ENCODE measurements around the gene CROCC2. TPM values are rescaled to one million over a fixed set of nuclear protein-coding genes. Genes with fewer than 3 reads are reported as not detected.
A peak's percentile ranks its signal among the peaks of the same experiment; 100 is the strongest.

Gene CROCC2
- total and polyA plus RNA-seq, 2 of the 13 experiments (the other 11 are each of a cell fraction or from before 2014, with no cell fraction given) = not detected

DNA sequence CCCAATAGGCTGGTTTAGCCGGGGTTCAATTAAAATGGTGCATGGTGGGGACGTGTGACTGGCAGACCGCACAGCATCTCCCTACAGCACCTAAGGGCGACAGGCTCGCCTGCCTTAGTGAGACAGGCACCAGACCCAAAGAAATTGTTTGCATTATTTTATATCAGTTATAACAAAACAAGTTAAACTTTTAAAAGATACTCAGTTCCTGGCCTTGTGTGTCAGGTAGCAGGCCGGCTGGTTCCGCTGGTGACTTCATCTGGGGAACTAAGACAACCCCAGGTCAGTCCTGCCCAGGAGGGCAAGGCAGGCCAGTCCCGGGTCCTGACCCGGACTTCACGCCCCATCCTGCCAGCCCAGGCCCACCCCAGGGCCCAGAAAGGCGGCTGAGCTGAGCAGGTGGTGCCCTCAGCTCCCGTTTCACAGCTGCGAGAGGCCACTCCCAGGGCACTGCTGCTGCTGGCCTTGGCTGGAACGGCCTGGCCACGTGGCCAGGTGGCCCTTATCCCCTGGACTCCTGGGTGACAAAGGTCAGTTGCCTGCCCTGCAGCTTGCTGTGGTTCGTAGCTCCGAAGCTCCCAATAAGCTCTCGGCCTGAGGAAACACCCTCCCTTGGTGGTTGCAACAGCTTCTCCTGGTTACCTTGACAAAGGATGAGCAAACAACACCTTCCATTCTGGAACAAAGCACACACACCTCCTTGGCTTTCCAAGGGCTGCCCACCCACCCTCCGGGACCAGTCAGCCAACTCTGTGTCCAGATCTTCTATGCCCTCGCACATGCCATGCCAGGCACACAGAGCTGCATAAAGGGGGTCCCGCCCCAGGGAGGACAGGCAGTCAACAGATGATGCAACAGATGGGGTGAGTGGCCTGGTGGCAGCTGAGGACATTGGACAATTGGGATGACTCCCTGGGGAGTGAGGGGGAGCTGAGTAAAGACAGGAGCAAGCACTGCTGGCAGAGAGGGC, 48.8 kb upstream of the CROCC2 start (continued):
- TF ChIP-seq, protein P1, sequence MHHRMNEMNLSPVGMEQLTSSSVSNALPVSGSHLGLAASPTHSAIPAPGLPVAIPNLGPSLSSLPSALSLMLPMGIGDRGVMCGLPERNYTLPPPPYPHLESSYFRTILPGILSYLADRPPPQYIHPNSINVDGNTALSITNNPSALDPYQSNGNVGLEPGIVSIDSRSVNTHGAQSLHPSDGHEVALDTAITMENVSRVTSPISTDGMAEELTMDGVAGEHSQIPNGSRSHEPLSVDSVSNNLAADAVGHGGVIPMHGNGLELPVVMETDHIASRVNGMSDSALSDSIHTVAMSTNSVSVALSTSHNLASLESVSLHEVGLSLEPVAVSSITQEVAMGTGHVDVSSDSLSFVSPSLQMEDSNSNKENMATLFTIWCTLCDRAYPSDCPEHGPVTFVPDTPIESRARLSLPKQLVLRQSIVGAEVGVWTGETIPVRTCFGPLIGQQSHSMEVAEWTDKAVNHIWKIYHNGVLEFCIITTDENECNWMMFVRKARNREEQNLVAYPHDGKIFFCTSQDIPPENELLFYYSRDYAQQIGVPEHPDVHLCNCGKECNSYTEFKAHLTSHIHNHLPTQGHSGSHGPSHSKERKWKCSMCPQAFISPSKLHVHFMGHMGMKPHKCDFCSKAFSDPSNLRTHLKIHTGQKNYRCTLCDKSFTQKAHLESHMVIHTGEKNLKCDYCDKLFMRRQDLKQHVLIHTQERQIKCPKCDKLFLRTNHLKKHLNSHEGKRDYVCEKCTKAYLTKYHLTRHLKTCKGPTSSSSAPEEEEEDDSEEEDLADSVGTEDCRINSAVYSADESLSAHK (CRISPR knock-in tag; IDR thresholded peaks at IDR 0.05; ENCODE audit: borderline replicate concordance) = no peak
- TF ChIP-seq, protein P2, sequence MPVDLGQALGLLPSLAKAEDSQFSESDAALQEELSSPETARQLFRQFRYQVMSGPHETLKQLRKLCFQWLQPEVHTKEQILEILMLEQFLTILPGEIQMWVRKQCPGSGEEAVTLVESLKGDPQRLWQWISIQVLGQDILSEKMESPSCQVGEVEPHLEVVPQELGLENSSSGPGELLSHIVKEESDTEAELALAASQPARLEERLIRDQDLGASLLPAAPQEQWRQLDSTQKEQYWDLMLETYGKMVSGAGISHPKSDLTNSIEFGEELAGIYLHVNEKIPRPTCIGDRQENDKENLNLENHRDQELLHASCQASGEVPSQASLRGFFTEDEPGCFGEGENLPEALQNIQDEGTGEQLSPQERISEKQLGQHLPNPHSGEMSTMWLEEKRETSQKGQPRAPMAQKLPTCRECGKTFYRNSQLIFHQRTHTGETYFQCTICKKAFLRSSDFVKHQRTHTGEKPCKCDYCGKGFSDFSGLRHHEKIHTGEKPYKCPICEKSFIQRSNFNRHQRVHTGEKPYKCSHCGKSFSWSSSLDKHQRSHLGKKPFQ (CRISPR knock-in tag; IDR thresholded peaks at IDR 0.05; ENCODE audit: insufficient replicate concordance) = peak; percentile 98
- TF ChIP-seq ZNF598 (CRISPR knock-in tag; IDR thresholded peaks at IDR 0.05; ENCODE audit: borderline replicate concordance) (peak; percentile 89; the same call in 1 of the 2 replicates), PHF5A (CRISPR knock-in tag; IDR thresholded peaks at IDR 0.05; ENCODE audit: low read depth, unreplicated experiment) (peak; percentile 66), ZNF235 (CRISPR knock-in tag; IDR thresholded peaks at IDR 0.05; ENCODE audit: borderline replicate concordance) (peak; percentile 99; the same call in 1 of the 2 replicates), ATRX (CRISPR knock-in tag; IDR thresholded peaks at IDR 0.05; ENCODE audit: borderline replicate concordance) (no peak), ZNF547 (CRISPR knock-in tag; IDR thresholded peaks at IDR 0.05) (peak; percentile 98), ZNF569 (CRISPR knock-in tag; IDR thresholded peaks at IDR 0.05; ENCODE audit: borderline replicate concordance) (peak; percentile 99), PCBP2 (optimal IDR thresholded peaks at IDR 0.05; ENCODE audit: low read depth, low read length, poor library complexity, severe bottlenecking) (no peak), SPEN (CRISPR knock-in tag; IDR thresholded peaks at IDR 0.05; ENCODE audit: low read depth) (peak; percentile 99), FOSL2 (CRISPR knock-in tag; IDR thresholded peaks at IDR 0.05) (peak; percentile 71), HDAC2 (CRISPR knock-in tag; IDR thresholded peaks at IDR 0.05) (peak; percentile 99), ZNF263 (CRISPR knock-in tag; IDR thresholded peaks at IDR 0.05) (peak; percentile 99), MBD4 (IDR thresholded peaks at IDR 0.05; ENCODE audit: borderline replicate concordance, low read length) (no peak), MIER2 (CRISPR knock-in tag; IDR thresholded peaks at IDR 0.05) (no peak; the same call in 1 of the 2 replicates), KLF11 (CRISPR knock-in tag; IDR thresholded peaks at IDR 0.05) (peak; percentile 98), ZMYM2 (CRISPR knock-in tag; IDR thresholded peaks at IDR 0.05) (peak; percentile 96), NCOR1 (IDR thresholded peaks at IDR 0.05; ENCODE audit: borderline replicate concordance, low read length) (peak; percentile 94), ZNF343 (CRISPR knock-in tag; IDR thresholded peaks at IDR 0.05) (peak; percentile 88), ONECUT2 (CRISPR knock-in tag; IDR thresholded peaks at IDR 0.05) (no peak), HIVEP1 (CRISPR knock-in tag; IDR thresholded peaks at IDR 0.05) (peak; percentile 99)
- TF ChIP-seq, protein P3, sequence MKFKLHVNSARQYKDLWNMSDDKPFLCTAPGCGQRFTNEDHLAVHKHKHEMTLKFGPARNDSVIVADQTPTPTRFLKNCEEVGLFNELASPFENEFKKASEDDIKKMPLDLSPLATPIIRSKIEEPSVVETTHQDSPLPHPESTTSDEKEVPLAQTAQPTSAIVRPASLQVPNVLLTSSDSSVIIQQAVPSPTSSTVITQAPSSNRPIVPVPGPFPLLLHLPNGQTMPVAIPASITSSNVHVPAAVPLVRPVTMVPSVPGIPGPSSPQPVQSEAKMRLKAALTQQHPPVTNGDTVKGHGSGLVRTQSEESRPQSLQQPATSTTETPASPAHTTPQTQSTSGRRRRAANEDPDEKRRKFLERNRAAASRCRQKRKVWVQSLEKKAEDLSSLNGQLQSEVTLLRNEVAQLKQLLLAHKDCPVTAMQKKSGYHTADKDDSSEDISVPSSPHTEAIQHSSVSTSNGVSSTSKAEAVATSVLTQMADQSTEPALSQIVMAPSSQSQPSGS (CRISPR knock-in tag; IDR thresholded peaks at IDR 0.05) = peak; percentile 87
- TF ChIP-seq, protein P4, sequence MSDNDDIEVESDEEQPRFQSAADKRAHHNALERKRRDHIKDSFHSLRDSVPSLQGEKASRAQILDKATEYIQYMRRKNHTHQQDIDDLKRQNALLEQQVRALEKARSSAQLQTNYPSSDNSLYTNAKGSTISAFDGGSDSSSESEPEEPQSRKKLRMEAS (IDR thresholded peaks at IDR 0.05) = peak; percentile 100

Data from HepG2 (cell line).